HEK293T (cell line): ENCODE results near the gene DOCK9.
"Not testable (repeated sequence)": the region's sequence is repeated elsewhere in the genome, so short reads cannot be mapped to it uniquely, and the experiment has no call there.

ENCODE experiments used
- CTCF ChIA-PET: fragments of 350-600 bp; formaldehyde crosslinking; extraction: SDS; loops from one replicate; lab custom pipeline; 2021; ENCODE audit warnings: antibody characterized with exemption, inconsistent platforms; lab: Yijun Ruan, JAX
- POLR2A ChIA-PET: fragments of 350-600 bp; formaldehyde crosslinking; extraction: SDS; loops from one replicate; lab custom pipeline; 2020; ENCODE audit warnings: antibody characterized with exemption, inconsistent platforms; lab: Yijun Ruan, JAX
- DNase-seq: peaks from one replicate; pipeline ENCODE4 v3.0.0; 2012; ENCODE audit warnings: mixed read lengths; ENCODE audit errors: extremely low spot score
- ARNT ChIP-seq: fragments of 450-650 bp; IDR thresholded peaks from 2 replicates; pipeline ENCODE4 v1.6.1; 2017; ENCODE audit warnings: mild to moderate bottlenecking
- BHLHE40 ChIP-seq: fragments of 450-650 bp; IDR thresholded peaks from 2 replicates; pipeline ENCODE4 v1.6.1; 2016; ENCODE audit warnings: mild to moderate bottlenecking, moderate library complexity, borderline replicate concordance
- CTBP1 ChIP-seq: fragments of 450-650 bp; IDR thresholded peaks from 2 replicates; pipeline ENCODE4 v1.6.1; 2016; ENCODE audit warnings: borderline replicate concordance
- ELF4 ChIP-seq: fragments of 450-650 bp; IDR thresholded peaks from 2 replicates; pipeline ENCODE4 v1.6.1; 2017; ENCODE audit warnings: antibody characterized with exemption
- FOXA1 ChIP-seq: fragments of 450-650 bp; IDR thresholded peaks from 2 replicates; pipeline ENCODE4 v1.6.1; 2016; ENCODE audit warnings: mild to moderate bottlenecking
- FOXK2 ChIP-seq: fragments of 450-650 bp; IDR thresholded peaks from 2 replicates; pipeline ENCODE4 v1.6.1; 2016; ENCODE audit warnings: mild to moderate bottlenecking
- FOXM1 ChIP-seq: fragments of 450-650 bp; IDR thresholded peaks from 2 replicates; pipeline ENCODE4 v1.6.1; 2017; ENCODE audit warnings: mild to moderate bottlenecking, borderline replicate concordance
- HDGF ChIP-seq: fragments of 450-650 bp; IDR thresholded peaks from 2 replicates; pipeline ENCODE4 v1.6.1; 2017; ENCODE audit warnings: antibody characterized with exemption, borderline replicate concordance
- L3MBTL2 ChIP-seq: fragments of 450-650 bp; conservative IDR thresholded peaks from 2 replicates; pipeline ENCODE4 v1.6.1; 2016; ENCODE audit warnings: mild to moderate bottlenecking
- LEF1 ChIP-seq: fragments of 450-650 bp; IDR thresholded peaks from 2 replicates; pipeline ENCODE4 v1.6.1; 2017; ENCODE audit warnings: mild to moderate bottlenecking, borderline replicate concordance
- NFRKB ChIP-seq: fragments of 450-650 bp; IDR thresholded peaks from 2 replicates; pipeline ENCODE4 v1.6.1; 2016; ENCODE audit warnings: mild to moderate bottlenecking, moderate library complexity
- PKNOX1 ChIP-seq: fragments of 450-650 bp; IDR thresholded peaks from 2 replicates; pipeline ENCODE4 v1.6.1; 2016
- SP1 ChIP-seq: fragments of 450-650 bp; IDR thresholded peaks from 2 replicates; pipeline ENCODE4 v1.6.1; 2017
- SUZ12 ChIP-seq: fragments of 450-650 bp; IDR thresholded peaks from 2 replicates; pipeline ENCODE4 v1.6.1; 2016; ENCODE audit warnings: mild to moderate bottlenecking
- TARDBP ChIP-seq: fragments of 450-650 bp; IDR thresholded peaks from 2 replicates; pipeline ENCODE4 v1.6.1; 2016
- ZNF384 ChIP-seq: fragments of 450-650 bp; IDR thresholded peaks from 2 replicates; pipeline ENCODE4 v1.6.1; 2016

Gene DOCK9

GRCh38 chr13:98765996-98766519 lies 211.8 kb downstream of the DOCK9 start:
- no peak for DNase-seq
- CTCF ChIA-PET = interaction anchor here (0.6 kb wide), 1 partner anchor 300 kb away, joined by 3 read pairs; no protein-coding TSS in a partner anchor
- TF ChIP-seq FOXA1 (no peak), BHLHE40 (no peak)
- POLR2A ChIA-PET = no interaction called here

- CTCF ChIA-PET = no interaction called here
- POLR2A ChIA-PET = no interaction called here
Observed at GRCh38 chr13:98761986-98762616, 215.8 kb downstream of the DOCK9 start.

GRCh38 chr13:98761126-98761985 lies 216.5 kb downstream of the DOCK9 start:
- ChIA-PET POLR2A (no interaction called here), CTCF (interaction anchor here (1.0 kb wide), 1 partner anchor 12 kb away, joined by 4 read pairs; no protein-coding TSS in a partner anchor)
- TF ChIP-seq FOXK2 (no peak), SUZ12 (no peak), CTBP1 (no peak), L3MBTL2 (no peak)
- no peak for DNase-seq

More at GRCh38 chr13:98761986-98762616, 215.8 kb downstream of the DOCK9 start:
- TF ChIP-seq LEF1 (no peak), FOXM1 (no peak), NFRKB (no peak), ZNF384 (no peak), L3MBTL2 (no peak), FOXK2 (no peak), PKNOX1 (no peak), SP1 (no peak), BHLHE40 (no peak), TARDBP (no peak), CTBP1 (no peak), ELF4 (no peak), ARNT (no peak), FOXA1 (no peak), HDGF (no peak)
- no peak for DNase-seq

DNA sequence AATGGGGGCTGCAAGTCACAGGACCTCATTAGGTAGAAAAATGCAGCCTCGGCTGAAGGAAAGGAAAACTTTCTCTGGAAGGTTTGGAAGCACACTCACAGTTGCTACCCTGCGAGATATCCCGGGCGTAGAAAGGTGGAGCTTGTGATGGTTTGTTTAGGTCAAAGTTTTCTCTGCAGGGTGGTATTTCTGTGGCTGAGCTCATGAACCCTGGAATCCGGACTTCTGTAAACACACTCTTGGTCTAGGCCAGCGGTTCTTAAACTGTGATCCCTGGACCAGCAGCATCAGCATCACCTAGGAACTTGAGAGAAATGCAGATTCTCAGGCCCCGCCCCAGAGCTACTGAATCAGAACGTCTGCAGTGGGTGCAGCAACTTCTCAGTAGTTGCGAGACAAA lies 222.1 kb downstream of the DOCK9 start:
- CTCF ChIA-PET = no interaction called here
- no peak for DNase-seq
- POLR2A ChIA-PET = interaction anchor here (0.6 kb wide), 1 partner anchor 59 kb away, joined by 3 read pairs; no protein-coding TSS in a partner anchor
- TF ChIP-seq PKNOX1 (no peak), L3MBTL2 (no peak), SUZ12 (no peak), TARDBP (no peak), ZNF384 (no peak), NFRKB (no peak), FOXK2 (no peak), BHLHE40 (no peak)

DNA sequence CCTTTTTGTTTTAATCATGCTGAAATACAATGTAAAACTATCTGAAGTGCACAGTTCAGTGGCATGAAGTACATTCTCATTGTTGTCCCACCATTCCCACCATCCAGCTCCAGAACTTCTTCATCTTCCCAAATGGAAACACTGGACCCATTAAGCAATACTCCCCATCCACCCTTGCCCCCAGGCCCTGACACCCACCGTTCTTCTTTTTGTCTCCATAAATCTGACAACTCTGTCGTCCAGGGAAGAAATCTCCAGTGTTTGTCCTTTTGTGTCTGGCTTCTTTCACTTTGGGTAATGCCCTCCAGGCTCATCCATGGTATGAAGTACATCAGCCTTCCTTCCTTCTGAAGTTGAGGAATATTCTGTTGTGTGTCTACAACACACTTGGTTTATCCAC lies 222.7 kb downstream of the DOCK9 start:
- no peak for TF ChIP-seq FOXM1
- no peak for TF ChIP-seq LEF1
- no peak for TF ChIP-seq TARDBP
- TF ChIP-seq ZNF384 = no peak
- TF ChIP-seq L3MBTL2 = no peak
- TF ChIP-seq FOXA1 = no peak
- no peak for TF ChIP-seq SP1
- TF ChIP-seq ARNT = no peak
- TF ChIP-seq NFRKB = no peak
- TF ChIP-seq HDGF = no peak
- TF ChIP-seq PKNOX1 = no peak
- no peak for TF ChIP-seq CTBP1
- no peak for TF ChIP-seq BHLHE40
- no peak for TF ChIP-seq SUZ12
- no peak for TF ChIP-seq ELF4
- TF ChIP-seq FOXK2 = no peak
- POLR2A ChIA-PET = interaction anchor here (0.6 kb wide), 1 partner anchor 58 kb away, joined by 3 read pairs; no protein-coding TSS in a partner anchor
- CTCF ChIA-PET = no interaction called here
- no peak for DNase-seq

DNA sequence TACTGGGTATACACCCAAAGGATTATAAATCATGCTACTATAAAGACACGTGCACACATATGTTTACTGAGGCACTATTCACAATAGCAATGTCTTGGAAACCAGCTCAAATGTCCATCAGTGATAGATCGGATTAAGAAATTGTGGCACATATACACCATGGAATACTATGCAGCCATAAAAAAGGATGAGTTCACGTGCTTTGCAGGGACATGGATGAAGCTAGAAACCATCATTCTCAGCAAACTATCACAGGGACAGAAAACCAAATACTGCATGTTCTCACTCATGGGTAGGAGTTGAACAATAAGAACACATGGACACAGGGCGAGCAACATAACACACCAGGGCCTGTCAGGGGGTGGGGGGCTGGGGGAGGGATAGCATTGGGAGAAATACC lies 223.4 kb downstream of the DOCK9 start:
- POLR2A ChIA-PET, DNase-seq, CTCF ChIA-PET: not testable (repeated sequence)
